WTC11 (cell line): ENCODE data around the gene SEMA3F. TPM values are rescaled to one million over a fixed set of nuclear protein-coding genes. Genes with fewer than 3 reads are reported as not detected.

Experiments used
- ATAC-seq: fragments of 200-7000 bp; cut with Tn5 transposase; 2 replicates; pipeline ENCODE4 v1.10.0; 2021; ENCODE audit warnings: mild to moderate bottlenecking, moderate library complexity
- CTCF ChIA-PET: fragments of 300-600 bp; sonication (Branson Sonifier 250); formaldehyde crosslinking; loops from one replicate; lab custom pipeline; 2021; ENCODE audit warnings: antibody characterized with exemption; lab: Charles Lee
- POLR2A ChIA-PET: fragments of 350-600 bp; sonication (Branson Sonifier 250); formaldehyde crosslinking; loops from one replicate; lab custom pipeline; 2021; ENCODE audit warnings: antibody characterized with exemption; lab: Charles Lee
- DNase-seq: peaks from one replicate; pipeline ENCODE4 v3.0.0; 2021; ENCODE audit warnings: low spot score
- H3K27ac Mint-ChIP-seq: 2 replicates; pipeline ENCODE4 v1.8.0; 2021; ENCODE audit warnings: mixed read lengths
- H3K27me3 Mint-ChIP-seq: 2 replicates; pipeline ENCODE4 v1.8.0; 2021; ENCODE audit warnings: low read depth, mild to moderate bottlenecking, moderate library complexity, mixed read lengths
- H3K36me3 Mint-ChIP-seq: 2 replicates; pipeline ENCODE4 v1.8.0; 2021; ENCODE audit warnings: mixed read lengths
- H3K4me1 Mint-ChIP-seq: 2 replicates; pipeline ENCODE4 v1.8.0; 2022; ENCODE audit warnings: mixed read lengths
- H3K4me3 Mint-ChIP-seq: 2 replicates; pipeline ENCODE4 v1.8.0; 2021; ENCODE audit warnings: mild to moderate bottlenecking, moderate library complexity, mixed read lengths
- H3K9me3 Mint-ChIP-seq: 2 replicates; pipeline ENCODE4 v1.8.0; 2021; ENCODE audit warnings: mixed read lengths
- CBFB ChIP-seq: sonication (generic); formaldehyde crosslinking; IDR thresholded peaks from 2 replicates; pipeline ENCODE4 v1.8.1; 2022; ENCODE audit warnings: mild to moderate bottlenecking, low read depth, missing genetic modification reagents
- CDX4 ChIP-seq: fragments of 250-450 bp; sonication (Bioruptor Pico); IDR thresholded peaks from 2 replicates; pipeline ENCODE4 v1.9.0; 2021; ENCODE audit warnings: moderate library complexity, mild to moderate bottlenecking, inconsistent platforms, borderline replicate concordance
- EMX1 ChIP-seq: fragments of 250-450 bp; sonication (Bioruptor Pico); IDR thresholded peaks from 2 replicates; pipeline ENCODE4 v1.8.0; 2021; ENCODE audit warnings: mild to moderate bottlenecking
- FOXK1 ChIP-seq: sonication (generic); formaldehyde crosslinking; IDR thresholded peaks from 2 replicates; pipeline ENCODE4 v1.8.0; 2022; ENCODE audit warnings: mild to moderate bottlenecking, moderate library complexity, missing genetic modification reagents
- FOXP4 ChIP-seq: sonication (generic); formaldehyde crosslinking; IDR thresholded peaks from 2 replicates; pipeline ENCODE4 v1.8.0; 2022; ENCODE audit warnings: mild to moderate bottlenecking, missing genetic modification reagents
- STAT6 ChIP-seq: sonication (generic); formaldehyde crosslinking; conservative IDR thresholded peaks from 2 replicates; pipeline ENCODE4 v1.8.1; 2023; ENCODE audit warnings: mild to moderate bottlenecking, low read depth, missing genetic modification reagents, moderate library complexity
- ZMAT4 ChIP-seq: fragments of 250-450 bp; sonication (Bioruptor Pico); IDR thresholded peaks from 2 replicates; pipeline ENCODE4 v1.9.0; 2021; ENCODE audit warnings: mild to moderate bottlenecking
- ZNF219 ChIP-seq: sonication (generic); formaldehyde crosslinking; IDR thresholded peaks from 2 replicates; pipeline ENCODE4 v1.8.0; 2023; ENCODE audit warnings: missing genetic modification reagents, mild to moderate bottlenecking, borderline replicate concordance
- ZNF423 ChIP-seq: fragments of 250-450 bp; sonication (Bioruptor Pico); IDR thresholded peaks from 2 replicates; pipeline ENCODE4 v2.1.2; 2022; ENCODE audit warnings: mild to moderate bottlenecking, moderate library complexity
- total RNA-seq: library from RNA; stranded (reverse); gene quantifications from 3 replicates; pipeline ENCODE4 v1.2.3, GENCODE V29; 2021
- TF ChIP-seq, protein P1 (sequence below): fragments of 250-450 bp; sonication (Bioruptor Pico); IDR thresholded peaks from 2 replicates; pipeline ENCODE4 v1.9.0; 2021; ENCODE audit warnings: mild to moderate bottlenecking
- TF ChIP-seq, protein P2 (sequence below): sonication (generic); formaldehyde crosslinking; IDR thresholded peaks from 2 replicates; pipeline ENCODE4 v1.8.0; 2022; ENCODE audit warnings: mild to moderate bottlenecking, missing genetic modification reagents
- TF ChIP-seq, protein P3 (sequence below): sonication (generic); formaldehyde crosslinking; IDR thresholded peaks from 2 replicates; pipeline ENCODE4 v1.8.1; 2023; ENCODE audit warnings: mild to moderate bottlenecking, missing genetic modification reagents
- TF ChIP-seq, protein P4 (sequence below): sonication (generic); formaldehyde crosslinking; IDR thresholded peaks from 2 replicates; pipeline ENCODE4 v1.8.1; 2023; ENCODE audit warnings: mild to moderate bottlenecking, missing genetic modification reagents, borderline replicate concordance

Gene SEMA3F
- total RNA-seq, 1 experiment from 2014 or later: 49.0 TPM

DNA sequence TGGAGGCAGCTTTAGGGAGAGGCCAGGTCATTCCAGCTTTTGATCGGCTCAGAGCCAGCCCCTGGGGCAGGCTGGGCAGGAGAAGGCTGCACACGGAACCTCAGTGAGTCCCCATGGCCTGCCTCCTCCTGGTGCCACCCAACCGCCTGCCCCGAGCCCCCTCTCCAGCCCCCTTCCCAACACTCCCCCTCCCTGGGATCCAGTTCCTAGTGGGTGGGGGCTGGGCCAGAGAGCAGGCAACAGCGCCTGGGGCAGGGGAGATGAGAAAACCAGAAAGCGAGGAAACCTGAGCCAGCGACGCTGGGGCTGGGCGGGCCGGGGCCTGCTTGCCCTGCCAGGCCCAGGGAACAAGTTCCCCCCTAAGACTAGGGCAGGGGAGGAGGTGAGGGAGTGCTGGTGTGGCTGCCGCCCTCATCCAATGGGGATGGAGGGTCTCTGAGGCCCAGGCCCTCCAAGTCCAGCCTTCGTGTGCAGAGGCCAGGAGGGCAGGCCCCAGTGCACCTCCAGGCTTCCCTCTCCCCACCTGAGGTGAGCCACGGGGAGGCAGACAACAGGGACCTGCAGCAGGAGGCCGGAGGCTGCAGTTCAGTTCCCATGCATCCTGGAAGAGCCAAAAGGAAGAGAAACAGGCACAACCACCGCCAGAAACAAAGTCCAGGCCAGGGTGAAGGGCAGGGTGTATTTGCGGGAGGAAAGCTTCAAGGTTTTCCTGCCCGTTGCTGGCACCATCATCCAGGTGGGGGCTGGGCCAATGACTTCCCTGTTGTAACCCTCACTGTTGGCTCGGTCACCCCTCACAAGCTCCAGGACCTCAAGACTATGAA is 4.0 kb upstream of the SEMA3F start (continued):
- no peak for TF ChIP-seq FOXK1
- TF ChIP-seq ZNF219 (CRISPR knock-in tag): no peak
- no peak for TF ChIP-seq EMX1 (CRISPR knock-in tag)
- TF ChIP-seq, protein P1, sequence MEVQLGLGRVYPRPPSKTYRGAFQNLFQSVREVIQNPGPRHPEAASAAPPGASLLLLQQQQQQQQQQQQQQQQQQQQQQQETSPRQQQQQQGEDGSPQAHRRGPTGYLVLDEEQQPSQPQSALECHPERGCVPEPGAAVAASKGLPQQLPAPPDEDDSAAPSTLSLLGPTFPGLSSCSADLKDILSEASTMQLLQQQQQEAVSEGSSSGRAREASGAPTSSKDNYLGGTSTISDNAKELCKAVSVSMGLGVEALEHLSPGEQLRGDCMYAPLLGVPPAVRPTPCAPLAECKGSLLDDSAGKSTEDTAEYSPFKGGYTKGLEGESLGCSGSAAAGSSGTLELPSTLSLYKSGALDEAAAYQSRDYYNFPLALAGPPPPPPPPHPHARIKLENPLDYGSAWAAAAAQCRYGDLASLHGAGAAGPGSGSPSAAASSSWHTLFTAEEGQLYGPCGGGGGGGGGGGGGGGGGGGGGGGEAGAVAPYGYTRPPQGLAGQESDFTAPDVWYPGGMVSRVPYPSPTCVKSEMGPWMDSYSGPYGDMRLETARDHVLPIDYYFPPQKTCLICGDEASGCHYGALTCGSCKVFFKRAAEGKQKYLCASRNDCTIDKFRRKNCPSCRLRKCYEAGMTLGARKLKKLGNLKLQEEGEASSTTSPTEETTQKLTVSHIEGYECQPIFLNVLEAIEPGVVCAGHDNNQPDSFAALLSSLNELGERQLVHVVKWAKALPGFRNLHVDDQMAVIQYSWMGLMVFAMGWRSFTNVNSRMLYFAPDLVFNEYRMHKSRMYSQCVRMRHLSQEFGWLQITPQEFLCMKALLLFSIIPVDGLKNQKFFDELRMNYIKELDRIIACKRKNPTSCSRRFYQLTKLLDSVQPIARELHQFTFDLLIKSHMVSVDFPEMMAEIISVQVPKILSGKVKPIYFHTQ (CRISPR knock-in tag): no peak
- no peak for TF ChIP-seq FOXP4 (CRISPR knock-in tag)
- TF ChIP-seq, protein P2, sequence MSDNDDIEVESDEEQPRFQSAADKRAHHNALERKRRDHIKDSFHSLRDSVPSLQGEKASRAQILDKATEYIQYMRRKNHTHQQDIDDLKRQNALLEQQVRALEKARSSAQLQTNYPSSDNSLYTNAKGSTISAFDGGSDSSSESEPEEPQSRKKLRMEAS: 0 out of 2 replicates have a peak, but pooled peaks have one; percentile 49
- TF ChIP-seq ZNF423 (CRISPR knock-in tag): 0 out of 2 replicates have a peak, but pooled peaks have one; percentile 26
- TF ChIP-seq CDX4 (CRISPR knock-in tag): no peak

DNA sequence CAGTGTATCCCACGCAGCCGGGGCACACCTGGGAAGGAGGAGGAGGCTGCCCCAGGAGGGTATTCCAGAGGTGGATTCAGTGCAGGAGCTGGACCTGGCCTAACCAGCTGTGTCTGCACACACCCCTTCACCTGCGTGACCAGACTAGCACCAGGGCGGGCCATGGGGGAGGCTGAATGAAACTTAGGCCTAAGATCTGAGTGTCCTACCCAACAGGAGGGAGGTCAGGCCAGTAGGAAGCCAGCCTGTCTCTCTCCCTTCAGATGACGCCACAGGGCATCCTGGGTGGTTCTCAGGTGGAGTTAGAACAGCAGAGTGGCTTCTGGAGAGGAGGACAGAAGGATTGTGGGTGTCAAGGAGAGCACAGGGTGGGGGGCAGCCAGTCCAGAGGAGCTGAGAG is 3.4 kb upstream of the SEMA3F start:
- CTCF ChIA-PET: interaction anchor here (0.7 to 3.0 kb wide), 5 partner anchors 27 to 43 kb away, joined by 3 to 13 read pairs (median 4); no protein-coding TSS in a partner anchor
- no peak for TF ChIP-seq CBFB (CRISPR knock-in tag)
- TF ChIP-seq STAT6: no peak
- TF ChIP-seq, protein P3, sequence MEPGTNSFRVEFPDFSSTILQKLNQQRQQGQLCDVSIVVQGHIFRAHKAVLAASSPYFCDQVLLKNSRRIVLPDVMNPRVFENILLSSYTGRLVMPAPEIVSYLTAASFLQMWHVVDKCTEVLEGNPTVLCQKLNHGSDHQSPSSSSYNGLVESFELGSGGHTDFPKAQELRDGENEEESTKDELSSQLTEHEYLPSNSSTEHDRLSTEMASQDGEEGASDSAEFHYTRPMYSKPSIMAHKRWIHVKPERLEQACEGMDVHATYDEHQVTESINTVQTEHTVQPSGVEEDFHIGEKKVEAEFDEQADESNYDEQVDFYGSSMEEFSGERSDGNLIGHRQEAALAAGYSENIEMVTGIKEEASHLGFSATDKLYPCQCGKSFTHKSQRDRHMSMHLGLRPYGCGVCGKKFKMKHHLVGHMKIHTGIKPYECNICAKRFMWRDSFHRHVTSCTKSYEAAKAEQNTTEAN: no peak
- TF ChIP-seq ZMAT4 (CRISPR knock-in tag): no peak
- TF ChIP-seq, protein P4, sequence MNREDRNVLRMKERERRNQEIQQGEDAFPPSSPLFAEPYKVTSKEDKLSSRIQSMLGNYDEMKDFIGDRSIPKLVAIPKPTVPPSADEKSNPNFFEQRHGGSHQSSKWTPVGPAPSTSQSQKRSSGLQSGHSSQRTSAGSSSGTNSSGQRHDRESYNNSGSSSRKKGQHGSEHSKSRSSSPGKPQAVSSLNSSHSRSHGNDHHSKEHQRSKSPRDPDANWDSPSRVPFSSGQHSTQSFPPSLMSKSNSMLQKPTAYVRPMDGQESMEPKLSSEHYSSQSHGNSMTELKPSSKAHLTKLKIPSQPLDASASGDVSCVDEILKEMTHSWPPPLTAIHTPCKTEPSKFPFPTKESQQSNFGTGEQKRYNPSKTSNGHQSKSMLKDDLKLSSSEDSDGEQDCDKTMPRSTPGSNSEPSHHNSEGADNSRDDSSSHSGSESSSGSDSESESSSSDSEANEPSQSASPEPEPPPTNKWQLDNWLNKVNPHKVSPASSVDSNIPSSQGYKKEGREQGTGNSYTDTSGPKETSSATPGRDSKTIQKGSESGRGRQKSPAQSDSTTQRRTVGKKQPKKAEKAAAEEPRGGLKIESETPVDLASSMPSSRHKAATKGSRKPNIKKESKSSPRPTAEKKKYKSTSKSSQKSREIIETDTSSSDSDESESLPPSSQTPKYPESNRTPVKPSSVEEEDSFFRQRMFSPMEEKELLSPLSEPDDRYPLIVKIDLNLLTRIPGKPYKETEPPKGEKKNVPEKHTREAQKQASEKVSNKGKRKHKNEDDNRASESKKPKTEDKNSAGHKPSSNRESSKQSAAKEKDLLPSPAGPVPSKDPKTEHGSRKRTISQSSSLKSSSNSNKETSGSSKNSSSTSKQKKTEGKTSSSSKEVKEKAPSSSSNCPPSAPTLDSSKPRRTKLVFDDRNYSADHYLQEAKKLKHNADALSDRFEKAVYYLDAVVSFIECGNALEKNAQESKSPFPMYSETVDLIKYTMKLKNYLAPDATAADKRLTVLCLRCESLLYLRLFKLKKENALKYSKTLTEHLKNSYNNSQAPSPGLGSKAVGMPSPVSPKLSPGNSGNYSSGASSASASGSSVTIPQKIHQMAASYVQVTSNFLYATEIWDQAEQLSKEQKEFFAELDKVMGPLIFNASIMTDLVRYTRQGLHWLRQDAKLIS (CRISPR knock-in tag): no peak
- no peaks in the 10 kb centered on the region for H3K9me3 Mint-ChIP-seq
- peaks cover 49% of the 10 kb centered on the region for H3K4me1 Mint-ChIP-seq
- H3K27me3 Mint-ChIP-seq: peaks cover 26% of the 10 kb centered on the region
- H3K36me3 Mint-ChIP-seq: no peaks in the 10 kb centered on the region
- POLR2A ChIA-PET: interaction anchor here (0.9 kb wide), 1 partner anchor 29 kb away, joined by 3 read pairs; no protein-coding TSS in a partner anchor
- ATAC-seq (no peak), DNase-seq (no peak)
- no peak overlapping the region for H3K27ac Mint-ChIP-seq
- no peak overlapping the region for H3K4me3 Mint-ChIP-seq
